GM18505 (cell line): ENCODE measurements around the gene AP2B1.
"Not testable (repeated sequence)": the region's sequence is repeated elsewhere in the genome, so short reads cannot be mapped to it uniquely, and the experiment has no call there.

Experiments
- ATAC-seq: cut with Tn5 transposase; IDR thresholded peaks from one replicate; pipeline ENCODE4 v1.9.1; 2021; ENCODE audit not compliant: unreplicated experiment
- POLR2A ChIP-seq: IDR thresholded peaks from 4 replicates; pipeline ENCODE4 v1.6.1; 2011; ENCODE audit warnings: borderline replicate concordance; ENCODE audit not compliant: insufficient read depth, insufficient read length; ENCODE audit errors: extremely low read depth

The AP2B1 gene

GRCh38 chr17:35692512-35693210 lies 105.5 kb downstream of the AP2B1 start:
- no peak for ATAC-seq
- no peak for TF ChIP-seq POLR2A

GRCh38 chr17:35693662-35694061 lies 106.5 kb downstream of the AP2B1 start:
- no peak for TF ChIP-seq POLR2A
- ATAC-seq: no peak

GRCh38 chr17:35694906-35695305 lies 107.8 kb downstream of the AP2B1 start:
- TF ChIP-seq POLR2A: no peak
- no peak for ATAC-seq

- TF ChIP-seq POLR2A: no peak
These were observed 108.5 kb downstream of the AP2B1 start for GRCh38 chr17:35695613-35696012.

GRCh38 chr17:35698800-35699199 lies 111.7 kb downstream of the AP2B1 start:
- no peak for ATAC-seq
- TF ChIP-seq POLR2A: no peak

More at GRCh38 chr17:35695613-35696012, 108.5 kb downstream of the AP2B1 start:
- no peak for ATAC-seq

GRCh38 chr17:35700150-35700549 lies 113.0 kb downstream of the AP2B1 start:
- ATAC-seq: no peak
- TF ChIP-seq POLR2A: no peak

- TF ChIP-seq POLR2A: no peak
- no peak for ATAC-seq
These were observed 114.4 kb downstream of the AP2B1 start for GRCh38 chr17:35701491-35701890.

- ATAC-seq: not testable (repeated sequence)
These were observed 116.2 kb downstream of the AP2B1 start for GRCh38 chr17:35703308-35703707.

- no peak for TF ChIP-seq POLR2A
- no peak for ATAC-seq
These were observed 118.1 kb downstream of the AP2B1 start for GRCh38 chr17:35705230-35705629.

- TF ChIP-seq POLR2A: no peak
- no peak for ATAC-seq
These were observed 118.6 kb downstream of the AP2B1 start for GRCh38 chr17:35705705-35706104.

GRCh38 chr17:35708149-35708548 lies 121.0 kb downstream of the AP2B1 start:
- no peak for ATAC-seq
- no peak for TF ChIP-seq POLR2A

- no peak for TF ChIP-seq POLR2A
- ATAC-seq: no peak
These were observed 121.8 kb downstream of the AP2B1 start for GRCh38 chr17:35708951-35709350.

- ATAC-seq: no peak
These were observed 122.8 kb downstream of the AP2B1 start for GRCh38 chr17:35709874-35710273.

GRCh38 chr17:35710950-35711349 lies 123.8 kb downstream of the AP2B1 start:
- no peak for TF ChIP-seq POLR2A
- no peak for ATAC-seq

More at GRCh38 chr17:35709874-35710273, 122.8 kb downstream of the AP2B1 start:
- no peak for TF ChIP-seq POLR2A

GRCh38 chr17:35713069-35713728 lies 126.1 kb downstream of the AP2B1 start:
- TF ChIP-seq POLR2A: no peak
- no peak for ATAC-seq

GRCh38 chr17:35714988-35715387 lies 127.9 kb downstream of the AP2B1 start:
- no peak for ATAC-seq
- no peak for TF ChIP-seq POLR2A
